Colonic mucosa (tissue), 4 donors: ENCODE measurements around the gene FBLN1. TPM values are rescaled to one million over a fixed set of nuclear protein-coding genes. Genes with fewer than 3 reads are reported as not detected.

ENCODE experiments used
- DNase-seq: peaks from one replicate; pipeline ENCODE4 v3.0.0-alpha.2; 2020
- H3K27ac ChIP-seq: fragments of 200-600 bp; one replicate; pipeline ENCODE4 v1.8.0; 2021
- H3K27me3 ChIP-seq: fragments of 200-600 bp; one replicate; pipeline ENCODE4 v1.8.0; 2021
- H3K36me3 ChIP-seq: fragments of 200-600 bp; one replicate; pipeline ENCODE4 v1.8.0; 2021
- H3K4me1 ChIP-seq: fragments of 200-600 bp; one replicate; pipeline ENCODE4 v1.8.0; 2021; ENCODE audit warnings: mild to moderate bottlenecking
- H3K4me3 ChIP-seq: fragments of 200-600 bp; one replicate; pipeline ENCODE4 v1.8.0; 2021
- H3K9ac ChIP-seq, 2 donors: one replicate each; pipeline ENCODE4 v1.7.0; 2013; ENCODE audit warnings: control low read depth in 2 of 2, low read depth in 2 of 2, low read length in 2 of 2
- H3K9me3 ChIP-seq: fragments of 200-600 bp; one replicate; pipeline ENCODE4 v1.8.0; 2021
- intact Hi-C: fragments of 100-400 bp; cut with DNase I; formaldehyde crosslinking; loops from one replicate; pipeline ENCODE4 v1.14.1; 2022
- total RNA-seq, 2 donors: library from RNA; stranded (reverse); fragmentation: NEBNext Ultra II Directional in 1 of 2; extraction: Animal tissue kit (Norgen Biotek cat#: 25700) in 1 of 2; gene quantifications; one replicate each; pipeline ENCODE4 v1.2.1, GENCODE V29; 2021
- TF ChIP-seq, protein P1 (sequence below): fragments of 200-600 bp; IDR thresholded peaks from one replicate; pipeline ENCODE4 v1.8.0; 2022; ENCODE audit warnings: antibody characterized with exemption, mild to moderate bottlenecking
- donor health status: healthy.
- donor health status: DM: no; HTN: no; CAD: no.
- donor health status: DM: no; HTN: no; CAD: no.

Gene FBLN1, protein sequence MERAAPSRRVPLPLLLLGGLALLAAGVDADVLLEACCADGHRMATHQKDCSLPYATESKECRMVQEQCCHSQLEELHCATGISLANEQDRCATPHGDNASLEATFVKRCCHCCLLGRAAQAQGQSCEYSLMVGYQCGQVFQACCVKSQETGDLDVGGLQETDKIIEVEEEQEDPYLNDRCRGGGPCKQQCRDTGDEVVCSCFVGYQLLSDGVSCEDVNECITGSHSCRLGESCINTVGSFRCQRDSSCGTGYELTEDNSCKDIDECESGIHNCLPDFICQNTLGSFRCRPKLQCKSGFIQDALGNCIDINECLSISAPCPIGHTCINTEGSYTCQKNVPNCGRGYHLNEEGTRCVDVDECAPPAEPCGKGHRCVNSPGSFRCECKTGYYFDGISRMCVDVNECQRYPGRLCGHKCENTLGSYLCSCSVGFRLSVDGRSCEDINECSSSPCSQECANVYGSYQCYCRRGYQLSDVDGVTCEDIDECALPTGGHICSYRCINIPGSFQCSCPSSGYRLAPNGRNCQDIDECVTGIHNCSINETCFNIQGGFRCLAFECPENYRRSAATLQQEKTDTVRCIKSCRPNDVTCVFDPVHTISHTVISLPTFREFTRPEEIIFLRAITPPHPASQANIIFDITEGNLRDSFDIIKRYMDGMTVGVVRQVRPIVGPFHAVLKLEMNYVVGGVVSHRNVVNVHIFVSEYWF
- 10 to 100 TPM; 41.6 to 65.5 TPM for total RNA-seq

GRCh38 chr22:45502215-45503049 is at the start of gene FBLN1:
FBLN1 (plus strand) TSS chr22:45502883; CDS start chr22:45502986, 103 bp downstream.
- TF ChIP-seq, protein P1, sequence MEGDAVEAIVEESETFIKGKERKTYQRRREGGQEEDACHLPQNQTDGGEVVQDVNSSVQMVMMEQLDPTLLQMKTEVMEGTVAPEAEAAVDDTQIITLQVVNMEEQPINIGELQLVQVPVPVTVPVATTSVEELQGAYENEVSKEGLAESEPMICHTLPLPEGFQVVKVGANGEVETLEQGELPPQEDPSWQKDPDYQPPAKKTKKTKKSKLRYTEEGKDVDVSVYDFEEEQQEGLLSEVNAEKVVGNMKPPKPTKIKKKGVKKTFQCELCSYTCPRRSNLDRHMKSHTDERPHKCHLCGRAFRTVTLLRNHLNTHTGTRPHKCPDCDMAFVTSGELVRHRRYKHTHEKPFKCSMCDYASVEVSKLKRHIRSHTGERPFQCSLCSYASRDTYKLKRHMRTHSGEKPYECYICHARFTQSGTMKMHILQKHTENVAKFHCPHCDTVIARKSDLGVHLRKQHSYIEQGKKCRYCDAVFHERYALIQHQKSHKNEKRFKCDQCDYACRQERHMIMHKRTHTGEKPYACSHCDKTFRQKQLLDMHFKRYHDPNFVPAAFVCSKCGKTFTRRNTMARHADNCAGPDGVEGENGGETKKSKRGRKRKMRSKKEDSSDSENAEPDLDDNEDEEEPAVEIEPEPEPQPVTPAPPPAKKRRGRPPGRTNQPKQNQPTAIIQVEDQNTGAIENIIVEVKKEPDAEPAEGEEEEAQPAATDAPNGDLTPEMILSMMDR = no peak
- H3K27me3 ChIP-seq = peaks cover 24% of the 10 kb centered on the region
- H3K36me3 ChIP-seq = no peaks in the 10 kb centered on the region
- no peaks in the 10 kb centered on the region for H3K9me3 ChIP-seq
- no peak for DNase-seq
- peak within 1 kb of the TSS; percentile 32 for H3K27ac ChIP-seq
- no peaks in the 10 kb centered on the region for H3K4me1 ChIP-seq
- intact Hi-C loops = no loop called here
- H3K4me3 ChIP-seq = peak within 1 kb of the TSS; percentile 25
- H3K9ac ChIP-seq = peak within 1 kb of the TSS; percentile 53 to 56

DNA sequence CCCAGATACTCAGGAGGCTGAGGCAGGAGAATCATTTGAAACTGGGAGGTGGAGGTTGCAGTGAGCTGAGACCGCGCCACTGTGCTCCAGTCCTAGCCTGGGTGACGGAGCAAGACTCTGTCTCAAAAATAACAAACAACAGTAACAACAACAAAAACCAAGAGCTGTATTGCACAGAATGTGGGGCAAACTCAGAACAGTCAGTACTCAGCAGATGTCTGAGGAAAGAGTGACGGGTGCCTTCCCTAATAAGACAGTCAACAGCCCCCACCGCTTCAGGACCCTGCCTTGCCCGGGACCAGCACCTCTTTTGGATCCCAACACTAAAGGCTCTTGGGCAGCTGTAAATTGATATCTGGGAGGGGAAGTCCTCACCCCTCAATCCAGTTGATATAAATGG is 48.9 kb upstream of the FBLN1 start:
- no peaks in the 10 kb centered on the region for H3K36me3 ChIP-seq
- intact Hi-C loops = no loop called here
- no peak overlapping the region for H3K9ac ChIP-seq
- no peak overlapping the region for H3K27ac ChIP-seq
- H3K4me1 ChIP-seq = no peaks in the 10 kb centered on the region
- DNase-seq = no peak
- no peaks in the 10 kb centered on the region for H3K27me3 ChIP-seq
- TF ChIP-seq, protein P1 = no peak
- no peaks in the 10 kb centered on the region for H3K9me3 ChIP-seq
- no peak overlapping the region for H3K4me3 ChIP-seq

DNA sequence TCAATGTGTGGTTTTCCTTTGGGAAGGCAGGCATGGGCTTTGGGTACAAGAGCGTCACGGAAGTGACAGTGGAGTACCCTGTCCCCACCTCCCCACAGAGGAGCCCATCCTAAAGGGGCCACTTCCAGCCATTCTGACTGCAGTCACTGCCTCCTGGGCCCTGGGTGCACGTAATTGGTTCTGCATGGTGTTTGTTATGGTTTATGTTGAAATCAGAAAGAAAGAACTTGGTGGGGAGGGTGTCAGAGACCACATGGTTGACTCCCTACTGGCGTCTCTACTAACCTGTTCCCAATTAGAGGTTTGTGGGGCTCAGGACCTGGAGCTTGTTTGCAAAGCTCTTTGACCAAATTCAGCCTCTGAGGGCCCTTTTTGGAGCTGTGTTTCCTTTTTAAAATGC is 48.4 kb upstream of the FBLN1 start:
- TF ChIP-seq, protein P1 = no peak
- Histone ChIP-seq H3K4me1 (no peaks in the 10 kb centered on the region), H3K4me3 (no peak overlapping the region), H3K9me3 (no peaks in the 10 kb centered on the region), H3K27ac (no peak overlapping the region), H3K36me3 (no peaks in the 10 kb centered on the region), H3K9ac (no peak overlapping the region), H3K27me3 (no peaks in the 10 kb centered on the region)
- intact Hi-C loops = no loop called here
- no peak for DNase-seq

DNA sequence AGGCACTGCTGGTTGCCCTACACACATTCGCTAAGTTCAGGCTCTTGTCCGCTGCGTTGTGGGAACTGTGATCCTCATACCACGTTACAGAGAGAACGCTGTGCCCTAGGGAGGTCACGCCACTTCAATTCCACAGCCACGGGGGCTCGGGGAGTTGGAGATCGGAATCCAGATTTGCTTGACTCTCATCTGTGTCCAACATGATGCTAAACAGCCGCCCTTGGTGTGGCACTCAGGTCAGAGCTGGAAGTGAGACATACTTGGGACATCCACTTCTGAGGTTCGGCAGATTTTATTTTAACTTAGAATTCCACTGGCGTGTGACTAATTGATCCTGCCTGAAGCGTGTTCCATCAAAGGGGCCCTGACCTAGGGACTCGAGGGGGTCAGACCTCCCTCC is 47.5 kb upstream of the FBLN1 start:
- DNase-seq = no peak
- intact Hi-C loops = no loop called here

GRCh38 chr22:45455621-45456020 is 47.1 kb upstream of the FBLN1 start:
- H3K4me3 ChIP-seq = no peak overlapping the region
- intact Hi-C loops = no loop called here
- no peaks in the 10 kb centered on the region for H3K9me3 ChIP-seq
- no peak overlapping the region for H3K9ac ChIP-seq
- H3K36me3 ChIP-seq = no peaks in the 10 kb centered on the region
- no peaks in the 10 kb centered on the region for H3K4me1 ChIP-seq
- H3K27ac ChIP-seq = no peak overlapping the region
- no peaks in the 10 kb centered on the region for H3K27me3 ChIP-seq
- TF ChIP-seq, protein P1 = no peak
- DNase-seq = no peak

More for the DNA sequence above, 47.5 kb upstream of the FBLN1 start:
- Histone ChIP-seq H3K27ac (no peak overlapping the region), H3K4me1 (no peaks in the 10 kb centered on the region), H3K27me3 (no peaks in the 10 kb centered on the region), H3K36me3 (no peaks in the 10 kb centered on the region), H3K4me3 (no peak overlapping the region), H3K9ac (no peak overlapping the region), H3K9me3 (no peaks in the 10 kb centered on the region)
- TF ChIP-seq, protein P1 = no peak
